Pancreas (tissue), 10 donors: ENCODE data around the gene MGAT5B. TPM values are rescaled to one million over a fixed set of nuclear protein-coding genes. Genes with fewer than 3 reads are reported as not detected.

Experiments
- ATAC-seq, 4 donors: fragments of 200-7000 bp; cut with Tn5 transposase; one replicate each; pipeline versions ENCODE4 v1.8.0 to v1.9.1; 2020; ENCODE audit warnings: mild to moderate bottlenecking in 4 of 4, moderate library complexity in 4 of 4
- DNase-seq, 6 donors: peaks; one replicate each; pipeline ENCODE4 v3.0.0-alpha.2; 2020
- FAIRE-seq: peaks from 2 replicates; lab custom pipeline; 2012; peaks lifted over from hg19 to GRCh38; lab: Jason Lieb, UNC
- H3K27ac ChIP-seq, 4 donors: fragments of 200-600 bp; sonication (generic); 1 replicate in 3 of 4; 2 replicates in 1 of 4; pipeline versions ENCODE4 v1.5.0 to v1.8.0; 2020
- H3K27me3 ChIP-seq, 4 donors: fragments of 200-600 bp; one replicate each; pipeline ENCODE4 v1.8.0; 2021
- H3K36me3 ChIP-seq, 3 donors: fragments of 200-600 bp; sonication (generic) in 1 of 3; one replicate each; pipeline versions ENCODE4 v1.5.0 to v1.8.0; 2020 to 2021
- H3K4me1 ChIP-seq, 3 donors: fragments of 200-600 bp; one replicate each; pipeline ENCODE4 v1.8.0; 2021
- H3K4me3 ChIP-seq, 4 donors: fragments of 200-600 bp; sonication (generic) in 2 of 4; one replicate each; pipeline versions ENCODE4 v1.5.0 to v1.8.0; 2020 to 2021
- H3K9me3 ChIP-seq, 4 donors: fragments of 200-600 bp; one replicate each; pipeline ENCODE4 v1.8.0; 2021
- CTCF ChIP-seq, 4 donors: fragments of 200-600 bp; sonication (generic) in 3 of 4; IDR thresholded peaks; one replicate each; pipeline versions ENCODE4 v1.5.0 to v1.8.0; 2021; ENCODE audit warnings: antibody characterized with exemption in 4 of 4
- WGBS, 2 donors: extraction: QIAGEN DNeasy Blood & Tissue Kit; methylation state at CpG; one replicate each; pipeline ENCODE4 v1.1.7; 2013; 5-methylcytosine and 5-hydroxymethylcytosine counted together
- intact Hi-C, 3 donors: fragments of 100-400 bp; cut with DNase I; formaldehyde crosslinking; loops; one replicate each; pipeline versions ENCODE4 v1.11.1 to v1.14.2; 2022
- polyA plus RNA-seq, 2 donors: library from polyadenylated mRNA; stranded (reverse); fragments of 200-250 nt; gene quantifications; one replicate each; pipeline ENCODE4 v1.2.3, GENCODE V29; 2013
- total RNA-seq, 6 donors: library from RNA; stranded (reverse); fragmentation: NEBNext Ultra II Directional in 4 of 6; extraction: Animal tissue kit (Norgen Biotek cat#: 25700) in 4 of 6; gene quantifications; one replicate each; pipeline versions ENCODE4 v1.2.1 to v1.2.4, GENCODE V29; 2021 to 2023
- donor health status: healthy with polysubstance abuse.
- donor health status: DM: no; HTN: no; CAD: no; lungs with moderate emphysema.
- donor health status: DM: no; HTN: no; CAD: no.
- donor health status: control.
- donor health status: control.
- donor health status: Bipolar disorder and iron deficiency.
- donor health status: DM: yes; HTN: yes; CAD: no.
- donor health status: DM: no; HTN: no; CAD: no.
- donor health status: DM: no; HTN: no; CAD: no.
- donor health status: DM: yes; HTN: yes; CAD: no.

MGAT5B gene
- total and polyA plus RNA-seq, 8 donors, result 0.21 to 1.2 (median 0.25) TPM; not detected in 1

- H3K9me3 ChIP-seq, result no peaks in the 10 kb centered on the region
- 81 to 88% methylated on average over 8 of the region's 8 CpGs for WGBS, 2 donors
- DNase-seq (no peak), FAIRE-seq (no peak), ATAC-seq (no peak)
- no peaks in the 10 kb centered on the region for H3K4me1 ChIP-seq
- TF ChIP-seq CTCF (IDR thresholded peaks at IDR 0.05), result no peak
- H3K36me3 ChIP-seq, result no peaks in the 10 kb centered on the region
- H3K27ac ChIP-seq, result no peak overlapping the region
- intact Hi-C loops, result no loop called here
- H3K27me3 ChIP-seq, result no peaks in the 10 kb centered on the region
- H3K4me3 ChIP-seq, result no peak overlapping the region
Measured at GRCh38 chr17:76951375-76951905, 83.2 kb downstream of the MGAT5B start.

GRCh38 chr17:76952402-76952801 lies 84.2 kb downstream of the MGAT5B start:
- H3K36me3 ChIP-seq, result no peaks in the 10 kb centered on the region
- no peak overlapping the region for H3K4me3 ChIP-seq
- DNase-seq (no peak), FAIRE-seq (no peak), ATAC-seq (no peak)
- H3K27me3 ChIP-seq, result no peaks in the 10 kb centered on the region
- TF ChIP-seq CTCF (IDR thresholded peaks at IDR 0.05), result no peak
- no peaks in the 10 kb centered on the region for H3K9me3 ChIP-seq
- H3K27ac ChIP-seq, result no peak overlapping the region
- intact Hi-C loops, result no loop called here
- no peaks in the 10 kb centered on the region for H3K4me1 ChIP-seq
- 60 to 65% methylated on average over 5 of the region's 5 CpGs for WGBS, 2 donors

- DNase-seq, result no peak
- no peak overlapping the region for H3K27ac ChIP-seq
- ATAC-seq, result no peak
- no peaks in the 10 kb centered on the region for H3K4me1 ChIP-seq
- TF ChIP-seq CTCF (IDR thresholded peaks at IDR 0.05), result no peak
- H3K9me3 ChIP-seq, result no peaks in the 10 kb centered on the region
- H3K27me3 ChIP-seq, result no peaks in the 10 kb centered on the region
- intact Hi-C loops, result no loop called here
- no peak overlapping the region for H3K4me3 ChIP-seq
- FAIRE-seq, result no peak
- 90 to 92% methylated on average over 9 of the region's 9 CpGs for WGBS, 2 donors
- H3K36me3 ChIP-seq, result no peaks in the 10 kb centered on the region
Measured at GRCh38 chr17:76953066-76953465, 84.9 kb downstream of the MGAT5B start.

- ATAC-seq (no peak), DNase-seq (no peak), FAIRE-seq (no peak)
- H3K4me1 ChIP-seq, result no peaks in the 10 kb centered on the region
- H3K9me3 ChIP-seq, result no peaks in the 10 kb centered on the region
- H3K4me3 ChIP-seq, result no peak overlapping the region
- WGBS, 2 donors, result 49 to 63% methylated on average over 2 of the region's 2 CpGs
- TF ChIP-seq CTCF (IDR thresholded peaks at IDR 0.05), result no peak
- H3K27ac ChIP-seq, result no peak overlapping the region
- H3K36me3 ChIP-seq, result no peaks in the 10 kb centered on the region
- intact Hi-C loops, result no loop called here
- H3K27me3 ChIP-seq, result no peaks in the 10 kb centered on the region
Measured at GRCh38 chr17:76953946-76954345, 85.7 kb downstream of the MGAT5B start.

GRCh38 chr17:76955191-76955590 lies 87.0 kb downstream of the MGAT5B start:
- no peak for TF ChIP-seq CTCF (IDR thresholded peaks at IDR 0.05)
- no peak overlapping the region for H3K4me3 ChIP-seq
- intact Hi-C loops, result no loop called here
- no peaks in the 10 kb centered on the region for H3K4me1 ChIP-seq
- H3K9me3 ChIP-seq, result no peaks in the 10 kb centered on the region
- DNase-seq (no peak), ATAC-seq (no peak), FAIRE-seq (no peak)
- no peaks in the 10 kb centered on the region for H3K27me3 ChIP-seq
- WGBS, 2 donors, result 47 to 52% methylated on average over 6 of the region's 6 CpGs
- H3K27ac ChIP-seq, result no peak overlapping the region
- H3K36me3 ChIP-seq, result no peaks in the 10 kb centered on the region
